ENCODE measurements around the gene SLC29A3.

SLC29A3 gene

GRCh38 chr10:71372882-71373495, 53.9 kb downstream of the SLC29A3 start:
- DNase-seq, result no peak

GRCh38 chr10:71374481-71375233, 55.6 kb downstream of the SLC29A3 start:
- no peak for DNase-seq

- no peak for DNase-seq
Measured at GRCh38 chr10:71375952-71376351, 56.9 kb downstream of the SLC29A3 start.

- DNase-seq, result no peak
Measured at GRCh38 chr10:71378336-71379117, 59.5 kb downstream of the SLC29A3 start.

GRCh38 chr10:71379118-71379766, 60.2 kb downstream of the SLC29A3 start:
- DNase-seq, result no peak

GRCh38 chr10:71380841-71381240, 61.8 kb downstream of the SLC29A3 start:
- DNase-seq, result no peak

GRCh38 chr10:71381611-71382010, 62.6 kb downstream of the SLC29A3 start:
- no peak for DNase-seq

- DNase-seq, result no peak
Measured at GRCh38 chr10:71382028-71382427, 63.0 kb downstream of the SLC29A3 start.

- DNase-seq, result no peak
Measured at GRCh38 chr10:71382757-71383156, 63.7 kb downstream of the SLC29A3 start.

GRCh38 chr10:71383972-71384687, 65.1 kb downstream of the SLC29A3 start:
- peak; percentile 17 for DNase-seq

- DNase-seq, result no peak
Measured at GRCh38 chr10:71388171-71388570, 69.1 kb downstream of the SLC29A3 start.

- no peak for DNase-seq
Measured at GRCh38 chr10:71388583-71389310, 69.7 kb downstream of the SLC29A3 start.

- DNase-seq, result no peak
Measured at GRCh38 chr10:71389768-71390460, 70.9 kb downstream of the SLC29A3 start.

- DNase-seq, result no peak
Measured at GRCh38 chr10:71390461-71390835, 71.4 kb downstream of the SLC29A3 start.

- DNase-seq, result no peak
Measured at GRCh38 chr10:71390921-71391690, 72.0 kb downstream of the SLC29A3 start.

- no peak for DNase-seq
Measured at GRCh38 chr10:71391701-71392100, 72.6 kb downstream of the SLC29A3 start.

GRCh38 chr10:71392292-71392691, 73.2 kb downstream of the SLC29A3 start:
- DNase-seq, result no peak

- no peak for DNase-seq
Measured at GRCh38 chr10:71392791-71393781, 74.0 kb downstream of the SLC29A3 start.

- DNase-seq, result no peak
Measured at GRCh38 chr10:71393841-71394475, 74.9 kb downstream of the SLC29A3 start.

All from NCI-H1092 (cell line).